GM18873 (cell line): ENCODE results near the gene SH3BP5.

Experiments used
- ATAC-seq: cut with Tn5 transposase; IDR thresholded peaks from one replicate; pipeline ENCODE4 v1.9.1; 2021; ENCODE audit warnings: mild to moderate bottlenecking, moderate library complexity, moderate number of reproducible peaks; ENCODE audit not compliant: unreplicated experiment, low FRiP score

SH3BP5 gene

GRCh38 chr3:15261274-15261673 is 71.1 kb downstream of the SH3BP5 start:
- ATAC-seq, result no peak

GRCh38 chr3:15260531-15260930 is 71.9 kb downstream of the SH3BP5 start:
- no peak for ATAC-seq

DNA sequence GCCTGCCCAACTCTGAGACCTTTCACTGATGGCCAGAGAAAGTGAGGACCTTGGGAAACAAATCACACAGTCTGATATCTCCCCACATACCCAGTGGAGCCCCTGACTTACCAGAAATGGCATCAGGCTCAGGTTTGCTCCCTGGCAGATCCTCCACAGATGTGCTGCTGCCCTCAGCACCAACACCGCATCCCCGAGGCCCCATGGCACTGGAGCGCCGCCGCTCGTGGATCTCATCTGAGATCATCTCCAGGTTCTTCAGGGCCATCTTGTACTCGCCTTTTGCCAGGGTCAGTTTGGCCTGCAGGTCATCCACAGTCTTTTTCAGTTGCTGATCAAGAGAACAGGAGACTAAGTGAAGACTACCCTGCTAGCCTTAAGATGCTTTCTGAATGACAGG is 73.7 kb downstream of the SH3BP5 start:
- no peak for ATAC-seq

DNA sequence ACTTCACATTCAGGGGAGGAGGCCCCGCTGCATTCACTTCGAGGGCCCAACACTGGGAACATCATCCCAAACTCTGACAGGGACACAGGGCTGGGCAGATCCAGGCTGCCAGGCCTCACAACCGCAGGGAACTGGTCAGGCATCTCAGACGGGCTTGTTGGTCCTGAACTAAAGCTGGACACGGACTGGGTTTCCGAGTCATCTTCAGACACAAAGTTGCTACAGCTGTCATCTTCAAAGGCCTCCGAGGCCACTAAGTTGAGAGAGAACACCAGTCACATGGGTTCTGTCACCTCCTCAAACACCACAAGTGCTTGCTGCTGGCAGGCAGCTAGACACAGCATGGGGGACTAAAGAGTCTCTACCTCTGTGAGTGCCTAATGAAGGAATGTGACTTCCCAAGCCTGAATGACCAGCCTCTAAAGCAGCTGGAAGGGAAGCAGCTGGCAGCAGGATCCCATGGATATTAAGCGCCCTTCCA is 75.5 kb downstream of the SH3BP5 start:
- ATAC-seq, result no peak

GRCh38 chr3:15255215-15255614 is 77.2 kb downstream of the SH3BP5 start:
- ATAC-seq, result no peak

GRCh38 chr3:15253023-15253697 is 79.2 kb downstream of the SH3BP5 start:
- ATAC-seq, result no peak

DNA sequence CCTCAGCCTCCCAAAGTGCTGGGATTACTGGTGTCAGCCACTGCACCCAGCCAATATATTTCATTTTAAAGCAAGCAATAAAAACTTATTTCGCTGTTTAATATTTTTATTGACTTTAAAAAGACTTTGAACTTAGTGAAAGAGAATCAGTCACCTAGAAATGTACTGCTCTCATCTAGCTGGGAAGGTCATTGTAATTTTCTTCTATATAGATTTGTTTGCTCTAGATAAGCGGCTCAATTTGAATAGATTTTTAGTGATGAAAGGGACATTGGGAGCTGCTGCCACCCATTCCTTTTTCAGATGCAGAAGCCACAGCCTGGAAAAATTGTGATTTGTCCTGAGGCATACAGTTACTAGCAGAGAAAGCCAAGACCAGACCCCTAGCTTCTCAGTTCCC is 86.2 kb downstream of the SH3BP5 start:
- ATAC-seq, result no peak

DNA sequence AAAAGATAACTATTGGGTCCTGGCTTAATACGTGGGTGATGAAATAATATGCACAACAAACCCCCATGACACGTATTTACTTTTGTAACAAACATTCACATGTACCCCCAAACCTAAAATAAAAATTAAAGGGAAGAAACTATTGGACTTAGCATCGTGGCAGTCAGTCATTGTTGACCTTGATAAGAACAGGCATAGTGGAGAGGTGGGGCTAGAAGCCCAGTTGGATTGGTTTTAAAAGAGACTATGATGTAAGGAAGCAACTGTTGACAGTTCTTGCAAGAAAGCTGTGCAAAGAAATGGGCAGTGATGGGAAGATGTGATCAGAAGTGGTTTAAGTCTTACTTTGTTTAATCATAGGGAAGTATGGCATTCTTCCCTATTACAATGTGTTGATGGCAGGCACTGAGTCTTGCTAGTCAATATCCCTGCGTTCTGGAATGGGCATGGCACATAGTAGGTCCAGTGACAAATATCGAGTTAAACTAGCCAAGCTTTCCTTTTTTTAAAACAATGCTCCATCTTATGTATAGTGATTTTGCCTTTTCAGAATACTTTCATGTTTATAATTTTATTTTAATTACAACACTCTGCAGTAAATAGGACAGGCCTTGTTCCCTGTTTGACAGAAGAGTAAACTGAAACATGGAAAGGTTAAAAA is 88.4 kb downstream of the SH3BP5 start:
- ATAC-seq, result no peak

- no peak for ATAC-seq
Measured at GRCh38 chr3:15241341-15241740, 91.0 kb downstream of the SH3BP5 start.

DNA sequence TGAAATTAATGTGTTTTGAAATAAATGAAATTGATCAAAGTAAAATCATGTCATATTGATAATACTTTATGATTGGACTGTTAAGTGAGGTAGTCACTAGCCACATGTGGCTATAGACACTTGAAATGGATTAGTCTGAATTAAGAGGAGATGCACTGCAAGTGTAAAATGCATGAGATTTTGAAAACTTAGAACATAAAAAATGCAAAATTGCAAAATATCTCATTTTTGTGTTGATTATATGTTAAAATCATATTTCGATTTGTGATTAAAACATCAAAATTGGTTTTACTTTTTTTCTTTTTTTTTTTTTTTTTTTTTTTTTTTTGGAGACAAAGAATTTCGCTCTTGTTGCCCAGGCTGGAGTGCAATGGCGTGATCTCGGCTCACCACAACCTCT is 103.1 kb downstream of the SH3BP5 start:
- no peak for ATAC-seq

GRCh38 chr3:15228147-15228546 is 104.2 kb downstream of the SH3BP5 start:
- no peak for ATAC-seq

DNA sequence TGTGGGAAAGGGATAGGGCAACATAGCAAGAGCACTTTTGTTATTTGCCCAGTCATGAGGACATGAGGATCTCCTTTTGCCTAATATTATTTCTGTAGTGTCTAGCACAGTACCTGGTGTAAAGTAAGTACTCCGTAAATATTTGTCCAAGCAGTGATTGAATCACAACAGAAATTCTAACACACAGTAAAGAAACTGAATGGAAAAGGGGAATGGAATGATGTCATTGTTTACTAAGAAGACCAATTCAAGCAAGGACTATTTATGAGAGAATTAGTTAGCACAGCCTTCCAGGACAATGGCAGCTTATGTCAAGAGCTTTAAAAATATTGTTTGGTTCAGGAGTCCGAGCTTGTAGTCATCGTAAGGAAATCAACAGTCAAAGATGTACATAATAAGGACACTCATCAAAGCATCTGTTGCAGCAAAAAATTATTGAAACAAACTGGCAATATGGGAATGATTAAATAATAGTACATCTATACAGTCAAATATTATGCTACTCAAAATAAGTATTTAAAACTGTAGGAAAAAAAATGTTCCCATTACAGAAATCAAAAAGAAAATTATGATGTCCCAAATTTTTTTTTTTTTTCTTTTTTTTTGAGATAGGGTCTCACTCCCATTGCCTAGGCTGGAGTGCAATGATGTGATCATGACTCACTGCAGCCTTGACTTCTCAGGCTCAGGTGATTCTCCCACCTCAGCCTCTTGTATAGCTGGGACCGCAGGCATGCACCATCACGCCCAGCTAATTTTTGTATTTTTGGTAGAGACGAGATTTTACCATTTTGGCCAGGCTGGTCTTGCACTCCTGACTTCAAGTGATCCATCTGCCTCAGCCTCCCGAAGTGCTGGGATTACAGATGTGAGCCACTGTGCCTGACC is 108.5 kb downstream of the SH3BP5 start:
- ATAC-seq, result no peak

GRCh38 chr3:15221574-15222217 is 110.7 kb downstream of the SH3BP5 start:
- no peak for ATAC-seq

- ATAC-seq, result no peak
Measured at GRCh38 chr3:15220661-15221060, 111.7 kb downstream of the SH3BP5 start.

DNA sequence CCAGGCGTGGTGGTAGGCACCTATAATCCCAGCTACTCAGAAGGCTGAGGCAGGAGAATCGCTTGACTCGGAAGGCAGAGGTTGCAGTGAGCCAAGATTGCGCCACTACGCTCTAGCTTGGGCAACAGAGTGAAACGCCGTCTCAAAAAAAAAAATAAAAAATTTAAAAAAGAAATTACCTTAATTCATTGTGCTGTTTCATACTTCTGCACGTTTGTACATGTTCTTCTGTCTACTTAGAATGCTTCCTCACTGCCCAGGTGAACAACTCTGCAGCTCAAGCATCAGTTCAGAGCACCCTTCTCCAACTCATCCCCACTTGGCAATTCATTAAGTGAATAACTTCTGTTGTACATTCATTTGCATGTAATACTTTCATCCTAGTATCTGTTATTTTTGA is 112.3 kb downstream of the SH3BP5 start:
- no peak for ATAC-seq

- no peak for ATAC-seq
Measured at GRCh38 chr3:15218689-15219088, 113.7 kb downstream of the SH3BP5 start.

- no peak for ATAC-seq
Measured at GRCh38 chr3:15217841-15218267, 114.5 kb downstream of the SH3BP5 start.

GRCh38 chr3:15217011-15217671 is 115.2 kb downstream of the SH3BP5 start:
- no peak for ATAC-seq

- no peak for ATAC-seq
Measured at GRCh38 chr3:15216501-15216900, 115.9 kb downstream of the SH3BP5 start.

DNA sequence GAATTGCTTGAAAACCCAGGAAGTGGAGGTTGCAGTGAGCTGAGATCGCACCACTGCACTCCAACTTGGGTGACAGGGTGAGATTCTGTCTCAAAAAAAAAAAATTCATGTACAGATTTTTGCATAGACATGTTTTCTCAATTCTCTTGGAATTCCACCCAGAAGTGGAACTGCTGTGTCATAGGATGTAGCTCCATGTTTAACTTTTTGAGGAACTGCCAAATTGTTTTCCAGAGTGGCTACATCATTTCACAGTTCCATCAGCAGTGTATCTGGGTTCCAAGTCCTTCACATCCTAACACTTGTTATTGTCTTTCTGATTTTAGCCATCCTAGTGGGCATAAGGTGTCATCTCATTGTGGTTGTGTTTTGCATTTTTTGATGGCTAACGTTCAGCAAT is 116.4 kb downstream of the SH3BP5 start:
- ATAC-seq, result no peak
